Endothelial cell of umbilical vein (primary cell): ENCODE results near the gene AKR7A2. TPM values are rescaled to one million over a fixed set of nuclear protein-coding genes. Genes with fewer than 3 reads are reported as not detected.

ENCODE experiments used
- BruUV-seq: library from RNA; stranded (reverse); fragments of 400-500 nt; replicated peaks from 2 replicates; lab custom pipeline; 2021; lab: Mats Ljungman, UMichigan
- CTCF ChIA-PET: fragments of 300-600, 350-600 bp; sonication (Branson Sonifier 250); formaldehyde crosslinking; loops from one replicate; lab custom pipeline; 2021; ENCODE audit warnings: antibody characterized with exemption, inconsistent platforms; lab: Charles Lee
- POLR2A ChIA-PET: fragments of 300-600, 350-600 bp; sonication (Branson Sonifier 250); formaldehyde crosslinking; loops from one replicate; lab custom pipeline; 2021; ENCODE audit warnings: antibody characterized with exemption, inconsistent platforms; lab: Charles Lee
- DNase-seq: peaks from one replicate; pipeline ENCODE4 v3.0.0-alpha.2; 2011; ENCODE audit warnings: low read depth, low spot score
- FAIRE-seq: peaks from 2 replicates; lab custom pipeline; 2011; peaks lifted over from hg19 to GRCh38; lab: Jason Lieb, UNC
- H2AFZ ChIP-seq: 2 replicates; pipeline ENCODE4 v1.6.0; 2012; ENCODE audit warnings: low read depth, low read length, control low read depth, inconsistent platforms
- H3K27ac ChIP-seq: 2 replicates; pipeline ENCODE4 v1.5.1; 2011; ENCODE audit warnings: low read depth, mild to moderate bottlenecking, control low read depth, low read length, moderate library complexity; ENCODE audit not compliant: insufficient read depth
- H3K27me3 ChIP-seq, 2 experiments: 2 replicates each; pipeline versions ENCODE4 v1.6.0 to v1.6.1; 2011; ENCODE audit warnings: low read length in 2 of 2, mixed read lengths in 1 of 2; ENCODE audit not compliant: control insufficient read depth in 2 of 2, insufficient read depth in 2 of 2
- H3K36me3 ChIP-seq, 2 experiments: 2 replicates in 1 of 2; 3 replicates in 1 of 2; pipeline ENCODE4 v1.5.1; 2011; ENCODE audit warnings: low read length in 2 of 2, mild to moderate bottlenecking in 1 of 2, moderate library complexity in 1 of 2; ENCODE audit not compliant: control insufficient read depth in 2 of 2, insufficient read depth in 2 of 2; ENCODE audit errors: extremely low read depth in 1 of 2
- H3K4me1 ChIP-seq: 3 replicates; pipeline ENCODE4 v1.5.1; 2011; ENCODE audit warnings: mild to moderate bottlenecking, low read length; ENCODE audit not compliant: control insufficient read depth, insufficient read depth; ENCODE audit errors: extremely low read depth
- H3K4me2 ChIP-seq: 2 replicates; pipeline ENCODE4 v1.6.1; 2011; ENCODE audit warnings: low read length, control low read depth, mixed read lengths; ENCODE audit not compliant: insufficient read depth
- H3K4me3 ChIP-seq, 3 experiments: fragments of 200-600 bp in 1 of 3; sonication (generic), shearing (Covaris generic) in 1 of 3; replicated peaks in 1 of 3; 2 replicates each; pipeline ENCODE4 v1.5.1; 2011 to 2016; ENCODE audit warnings: control low read depth in 3 of 3, low read length in 3 of 3, mild to moderate bottlenecking in 2 of 3, inconsistent platforms in 1 of 3, low read depth in 1 of 3, moderate library complexity in 1 of 3; ENCODE audit not compliant: insufficient read depth in 1 of 3
- H3K79me2 ChIP-seq: 2 replicates; pipeline ENCODE4 v1.6.0; 2012; ENCODE audit warnings: low read length, inconsistent platforms; ENCODE audit not compliant: control insufficient read depth, insufficient read depth
- H3K9ac ChIP-seq: replicated peaks from 2 replicates; pipeline ENCODE3; 2011; ENCODE audit warnings: low read length, control low read depth; ENCODE audit not compliant: insufficient read depth; ENCODE audit errors: extremely low read depth
- H3K9me1 ChIP-seq: replicated peaks from 3 replicates; pipeline ENCODE4 v1.6.0; 2011; ENCODE audit warnings: mild to moderate bottlenecking, low read length; ENCODE audit not compliant: control insufficient read depth, insufficient read depth; ENCODE audit errors: extremely low read depth
- H3K9me3 ChIP-seq: replicated peaks from 2 replicates; pipeline ENCODE4 v1.5.1; 2012; ENCODE audit warnings: low read length, inconsistent platforms; ENCODE audit not compliant: control insufficient read depth, insufficient read depth
- H4K20me1 ChIP-seq: replicated peaks from 2 replicates; pipeline ENCODE3; 2011; ENCODE audit warnings: mild to moderate bottlenecking, low read length; ENCODE audit not compliant: control insufficient read depth, insufficient read depth; ENCODE audit errors: extremely low read depth
- EZH2 ChIP-seq: IDR thresholded peaks from 2 replicates; pipeline ENCODE4 v1.6.1; 2012; ENCODE audit warnings: borderline replicate concordance, low read depth, mild to moderate bottlenecking, moderate library complexity, low read length, inconsistent platforms; ENCODE audit not compliant: severe bottlenecking
- FOS ChIP-seq: IDR thresholded peaks from 2 replicates; pipeline ENCODE4 v1.6.1; 2011; ENCODE audit warnings: mild to moderate bottlenecking, low read length, moderate library complexity, borderline replicate concordance; ENCODE audit not compliant: insufficient read depth
- GATA2 ChIP-seq: IDR thresholded peaks from 2 replicates; pipeline ENCODE4 v1.7.0; 2011; ENCODE audit warnings: low read depth, mild to moderate bottlenecking, moderate library complexity, mixed read lengths, low read length; ENCODE audit not compliant: insufficient read length, insufficient read depth
- JUN ChIP-seq: IDR thresholded peaks from 2 replicates; pipeline ENCODE4 v1.6.1; 2011; ENCODE audit warnings: borderline replicate concordance, low read depth; ENCODE audit not compliant: insufficient read length, insufficient read depth
- POLR2A ChIP-seq: IDR thresholded peaks from 2 replicates; pipeline ENCODE4 v1.6.1; 2012; ENCODE audit warnings: low read depth, mild to moderate bottlenecking, control low read depth, low read length
- POLR2AphosphoS5 ChIP-seq: IDR thresholded peaks from 2 replicates; pipeline ENCODE4 v1.6.1; 2012; ENCODE audit warnings: low read depth, mild to moderate bottlenecking, control low read depth, low read length, moderate library complexity; ENCODE audit not compliant: insufficient read depth
- dilution Hi-C: fragments of 300-500 bp; cut with MboI; formaldehyde crosslinking; loops from one replicate; pipeline ENCODE4 v1.15.0; 2019; ENCODE audit warnings: low sequenced_read_pairs; ENCODE audit not compliant: extremely low pct_ligation_motif_present
- intact Hi-C: fragments of 100-400 bp; cut with micrococcal nuclease; formaldehyde crosslinking; loops from one replicate; pipeline ENCODE4 v1.10.0; 2022
- polyA plus RNA-seq, 4 experiments: library from polyadenylated mRNA; depleted of rRNA in 3 of 4; stranded (reverse) in 3 of 4; unstranded in 1 of 4; fragments of >200 nt; gene quantifications; 2 replicates each; pipeline versions ENCODE4 v1.2.1 to v1.2.3, GENCODE V29; 2011 to 2012; ENCODE audit warnings: missing spikeins in 1 of 4
- total RNA-seq: library from RNA; stranded (reverse); gene quantifications from 2 replicates; pipeline ENCODE4 v1.2.3, GENCODE V29; 2021
- TF ChIP-seq, protein P1 (sequence below): IDR thresholded peaks from 2 replicates; pipeline ENCODE4 v1.6.1; 2011; ENCODE audit not compliant: insufficient read depth, insufficient read length

The AKR7A2 gene
- total and polyA plus RNA-seq, 2 donors (not counting 3 experiments of a cell fraction or from before 2014, with no cell fraction given) = 48.0 to 70.7 TPM

DNA sequence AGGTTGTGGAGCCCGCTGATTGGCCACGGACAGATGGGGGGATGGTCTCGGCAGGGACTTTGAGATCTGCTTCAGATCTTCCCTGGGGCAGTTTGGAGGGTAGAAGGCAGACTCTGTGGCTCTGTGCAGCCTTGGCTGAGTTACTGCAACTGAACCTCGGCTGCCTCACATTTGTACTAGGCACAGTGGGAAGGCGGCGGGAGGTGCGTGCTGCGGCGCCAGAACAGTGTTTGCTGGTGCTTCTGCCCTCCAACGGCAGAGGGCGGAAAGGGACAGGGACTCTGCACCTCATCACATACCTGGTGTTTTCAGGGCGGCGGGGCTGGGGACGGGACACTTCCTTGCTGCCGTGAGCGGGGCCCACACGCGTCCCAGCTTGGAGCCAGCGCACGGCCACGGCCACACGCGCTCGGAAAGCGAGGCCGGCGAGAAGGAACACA, 26.4 kb upstream of the AKR7A2 start:
- FAIRE-seq (no peak), DNase-seq (no peak)
- POLR2A ChIA-PET = no interaction called here
- no TSS peak for BruUV-seq
- H3K27me3 ChIP-seq = no peaks in the 10 kb centered on the region
- no peak for TF ChIP-seq EZH2
- TF ChIP-seq, protein P1, sequence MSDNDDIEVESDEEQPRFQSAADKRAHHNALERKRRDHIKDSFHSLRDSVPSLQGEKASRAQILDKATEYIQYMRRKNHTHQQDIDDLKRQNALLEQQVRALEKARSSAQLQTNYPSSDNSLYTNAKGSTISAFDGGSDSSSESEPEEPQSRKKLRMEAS = no peak
- TF ChIP-seq JUN = no peak
- no peak for TF ChIP-seq POLR2A
- TF ChIP-seq POLR2AphosphoS5 = no peak
- TF ChIP-seq GATA2 = no peak
- no peak for TF ChIP-seq FOS
- H3K4me1 ChIP-seq = peaks cover 4% of the 10 kb centered on the region
- H3K9me1 ChIP-seq = no peaks in the 10 kb centered on the region
- intact Hi-C loops (loop anchor here (1.0 kb wide), 1 partner anchor 45 kb away; no protein-coding TSS in a partner anchor), dilution Hi-C loops (no loop called here)
- no peaks in the 10 kb centered on the region for H3K79me2 ChIP-seq
- no peak overlapping the region for H3K4me2 ChIP-seq
- no peak overlapping the region for H2AFZ ChIP-seq
- no peak overlapping the region for H3K4me3 ChIP-seq
- no peaks in the 10 kb centered on the region for H3K9me3 ChIP-seq
- CTCF ChIA-PET = interaction anchor here (1.6 to 1.8 kb wide), 2 partner anchors 9 to 316 kb away, joined by 4 to 6 read pairs; no protein-coding TSS in a partner anchor
- H4K20me1 ChIP-seq = no peaks in the 10 kb centered on the region
- H3K27ac ChIP-seq = no peak overlapping the region
- H3K36me3 ChIP-seq = peaks cover 3 to 23% of the 10 kb centered on the region in 2 experiments
- H3K9ac ChIP-seq = no peak overlapping the region

- H3K4me2 ChIP-seq = no peak overlapping the region
- no peaks in the 10 kb centered on the region for H4K20me1 ChIP-seq
- H3K27me3 ChIP-seq = no peaks in the 10 kb centered on the region
- dilution Hi-C loops (no loop called here), intact Hi-C loops (no loop called here)
- no peaks in the 10 kb centered on the region for H3K9me1 ChIP-seq
- ChIA-PET CTCF (interaction anchor here (1.0 kb wide), 1 partner anchor 316 kb away, joined by 4 read pairs; no protein-coding TSS in a partner anchor), POLR2A (no interaction called here)
- TF ChIP-seq POLR2AphosphoS5 (peak; percentile 6), GATA2 (no peak)
- H3K4me1 ChIP-seq = peaks cover 4% of the 10 kb centered on the region
- H3K79me2 ChIP-seq = no peaks in the 10 kb centered on the region
- no peak overlapping the region for H3K4me3 ChIP-seq
- H3K27ac ChIP-seq = no peak overlapping the region
- no peaks in the 10 kb centered on the region for H3K9me3 ChIP-seq
- H3K9ac ChIP-seq = no peak overlapping the region
- peaks cover 3 to 17% of the 10 kb centered on the region in 2 experiments for H3K36me3 ChIP-seq
- DNase-seq (no peak), FAIRE-seq (no peak)
- no peak overlapping the region for H2AFZ ChIP-seq
- BruUV-seq = no TSS peak
Measured at GRCh38 chr1:19337289-19337688, 25.3 kb upstream of the AKR7A2 start.
